ENCODE measurements around the gene NINJ2.

The NINJ2 gene

DNA sequence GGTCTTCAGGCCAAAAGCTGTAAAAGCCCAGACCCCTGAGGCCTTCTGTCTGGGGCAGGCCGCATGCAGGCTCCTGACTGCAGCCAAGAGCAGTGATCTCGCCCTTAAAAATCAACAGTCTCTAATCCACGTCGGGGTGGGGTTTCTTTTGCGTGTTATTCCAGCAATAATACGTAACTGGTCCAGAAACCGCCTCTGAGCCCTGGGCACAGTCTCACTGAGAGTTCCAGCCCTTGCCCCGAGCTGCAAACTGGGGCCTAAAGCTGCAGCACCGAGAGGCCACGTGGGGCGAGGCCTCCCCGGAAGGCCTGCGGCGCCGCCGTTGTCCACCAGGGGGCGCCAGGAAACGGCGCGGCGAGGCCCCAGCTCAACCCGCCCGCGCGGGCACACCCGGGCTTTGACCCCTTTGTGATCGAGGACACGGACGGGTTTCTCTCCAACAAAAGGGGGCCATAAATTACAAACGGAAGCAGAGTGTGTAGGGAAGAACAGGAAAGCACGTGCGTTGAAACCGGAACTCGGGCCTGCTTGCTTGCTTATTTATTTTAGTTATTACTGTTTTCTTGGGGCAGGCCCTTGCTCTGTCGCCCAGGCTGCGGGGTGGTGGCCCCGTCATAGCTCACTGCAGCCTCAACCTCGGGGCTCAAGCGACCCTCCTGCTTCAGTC is 87.2 kb downstream of the NINJ2 start:
- no peak overlapping the region for H3K4me3 ChIP-seq (ENCODE audit: low read length)
- H3K36me3 ChIP-seq (ENCODE audit: control insufficient read depth, insufficient read depth, low read length), result no peaks in the 10 kb centered on the region
- no peaks in the 10 kb centered on the region for H3K27me3 ChIP-seq (ENCODE audit: control insufficient read depth, insufficient read depth, low read length)
- no peak overlapping the region for H3K27ac ChIP-seq (ENCODE audit: low read length)
- peak; percentile 54 for DNase-seq (ENCODE audit: low read depth, low spot score)
- no CpG with 5 or more reads among the region's 39 CpGs for WGBS (ENCODE audit: insufficient coverage, insufficient read length)
- no peaks in the 10 kb centered on the region for H3K4me1 ChIP-seq (ENCODE audit: control insufficient read depth, insufficient read depth, low read length)
- no peaks in the 10 kb centered on the region for H3K9me3 ChIP-seq (ENCODE audit: control insufficient read depth, insufficient read depth, low read length)

DNA sequence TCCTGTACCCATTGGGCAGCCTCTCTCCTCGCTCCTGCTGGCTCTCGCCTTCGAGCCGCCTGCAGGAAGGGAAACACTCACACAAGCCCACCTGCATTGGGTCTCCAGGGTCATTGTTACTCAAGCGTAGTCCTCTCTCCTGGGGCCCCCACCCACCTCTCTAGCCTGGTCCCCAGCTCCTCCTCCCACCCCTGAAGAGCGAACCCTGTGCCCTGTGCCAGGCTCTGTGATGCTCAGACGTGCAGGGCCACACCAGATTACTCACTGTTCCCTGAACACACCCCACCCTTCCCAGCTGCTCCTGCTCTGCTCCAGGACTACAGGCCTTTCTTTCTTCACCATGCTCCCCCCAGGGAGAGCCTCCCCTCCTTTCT is 88.1 kb downstream of the NINJ2 start:
- Histone ChIP-seq H3K9me3 (ENCODE audit: control insufficient read depth, insufficient read depth, low read length) (no peaks in the 10 kb centered on the region), H3K27ac (ENCODE audit: low read length) (no peak overlapping the region), H3K36me3 (ENCODE audit: control insufficient read depth, insufficient read depth, low read length) (no peaks in the 10 kb centered on the region), H3K27me3 (ENCODE audit: control insufficient read depth, insufficient read depth, low read length) (no peaks in the 10 kb centered on the region), H3K4me3 (ENCODE audit: low read length) (no peak overlapping the region), H3K4me1 (ENCODE audit: control insufficient read depth, insufficient read depth, low read length) (no peaks in the 10 kb centered on the region)
- no CpG with 5 or more reads among the region's 7 CpGs for WGBS (ENCODE audit: insufficient coverage, insufficient read length)
- DNase-seq (ENCODE audit: low read depth, low spot score), result no peak

GRCh38 chr12:574475-575128 is 88.6 kb downstream of the NINJ2 start:
- WGBS (ENCODE audit: insufficient coverage, insufficient read length), result no CpG with 5 or more reads among the region's 3 CpGs
- Histone ChIP-seq H3K4me1 (ENCODE audit: control insufficient read depth, insufficient read depth, low read length) (no peaks in the 10 kb centered on the region), H3K27ac (ENCODE audit: low read length) (no peak overlapping the region), H3K36me3 (ENCODE audit: control insufficient read depth, insufficient read depth, low read length) (no peaks in the 10 kb centered on the region), H3K4me3 (ENCODE audit: low read length) (no peak overlapping the region), H3K9me3 (ENCODE audit: control insufficient read depth, insufficient read depth, low read length) (no peaks in the 10 kb centered on the region), H3K27me3 (ENCODE audit: control insufficient read depth, insufficient read depth, low read length) (no peaks in the 10 kb centered on the region)
- DNase-seq (ENCODE audit: low read depth, low spot score), result no peak

GRCh38 chr12:573232-573631 is 90.0 kb downstream of the NINJ2 start:
- Histone ChIP-seq H3K27ac (ENCODE audit: low read length) (no peak overlapping the region), H3K4me1 (ENCODE audit: control insufficient read depth, insufficient read depth, low read length) (no peaks in the 10 kb centered on the region), H3K27me3 (ENCODE audit: control insufficient read depth, insufficient read depth, low read length) (no peaks in the 10 kb centered on the region), H3K36me3 (ENCODE audit: control insufficient read depth, insufficient read depth, low read length) (no peaks in the 10 kb centered on the region), H3K4me3 (ENCODE audit: low read length) (no peak overlapping the region), H3K9me3 (ENCODE audit: control insufficient read depth, insufficient read depth, low read length) (no peaks in the 10 kb centered on the region)
- no peak for DNase-seq (ENCODE audit: low read depth, low spot score)
- no CpG with 5 or more reads among the region's 5 CpGs for WGBS (ENCODE audit: insufficient coverage, insufficient read length)

GRCh38 chr12:572532-572899 is 90.7 kb downstream of the NINJ2 start:
- H3K4me3 ChIP-seq (ENCODE audit: low read length), result no peak overlapping the region
- WGBS (ENCODE audit: insufficient coverage, insufficient read length), result no CpG with 5 or more reads among the region's 3 CpGs
- no peaks in the 10 kb centered on the region for H3K36me3 ChIP-seq (ENCODE audit: control insufficient read depth, insufficient read depth, low read length)
- H3K27me3 ChIP-seq (ENCODE audit: control insufficient read depth, insufficient read depth, low read length), result no peaks in the 10 kb centered on the region
- no peaks in the 10 kb centered on the region for H3K4me1 ChIP-seq (ENCODE audit: control insufficient read depth, insufficient read depth, low read length)
- no peak overlapping the region for H3K27ac ChIP-seq (ENCODE audit: low read length)
- H3K9me3 ChIP-seq (ENCODE audit: control insufficient read depth, insufficient read depth, low read length), result no peaks in the 10 kb centered on the region
- DNase-seq (ENCODE audit: low read depth, low spot score), result no peak

GRCh38 chr12:571795-572531 is 91.3 kb downstream of the NINJ2 start:
- Histone ChIP-seq H3K9me3 (ENCODE audit: control insufficient read depth, insufficient read depth, low read length) (no peaks in the 10 kb centered on the region), H3K4me3 (ENCODE audit: low read length) (no peak overlapping the region), H3K4me1 (ENCODE audit: control insufficient read depth, insufficient read depth, low read length) (no peaks in the 10 kb centered on the region), H3K27ac (ENCODE audit: low read length) (no peak overlapping the region), H3K27me3 (ENCODE audit: control insufficient read depth, insufficient read depth, low read length) (no peaks in the 10 kb centered on the region), H3K36me3 (ENCODE audit: control insufficient read depth, insufficient read depth, low read length) (no peaks in the 10 kb centered on the region)
- no CpG with 5 or more reads among the region's 19 CpGs for WGBS (ENCODE audit: insufficient coverage, insufficient read length)
- no peak for DNase-seq (ENCODE audit: low read depth, low spot score)

DNA sequence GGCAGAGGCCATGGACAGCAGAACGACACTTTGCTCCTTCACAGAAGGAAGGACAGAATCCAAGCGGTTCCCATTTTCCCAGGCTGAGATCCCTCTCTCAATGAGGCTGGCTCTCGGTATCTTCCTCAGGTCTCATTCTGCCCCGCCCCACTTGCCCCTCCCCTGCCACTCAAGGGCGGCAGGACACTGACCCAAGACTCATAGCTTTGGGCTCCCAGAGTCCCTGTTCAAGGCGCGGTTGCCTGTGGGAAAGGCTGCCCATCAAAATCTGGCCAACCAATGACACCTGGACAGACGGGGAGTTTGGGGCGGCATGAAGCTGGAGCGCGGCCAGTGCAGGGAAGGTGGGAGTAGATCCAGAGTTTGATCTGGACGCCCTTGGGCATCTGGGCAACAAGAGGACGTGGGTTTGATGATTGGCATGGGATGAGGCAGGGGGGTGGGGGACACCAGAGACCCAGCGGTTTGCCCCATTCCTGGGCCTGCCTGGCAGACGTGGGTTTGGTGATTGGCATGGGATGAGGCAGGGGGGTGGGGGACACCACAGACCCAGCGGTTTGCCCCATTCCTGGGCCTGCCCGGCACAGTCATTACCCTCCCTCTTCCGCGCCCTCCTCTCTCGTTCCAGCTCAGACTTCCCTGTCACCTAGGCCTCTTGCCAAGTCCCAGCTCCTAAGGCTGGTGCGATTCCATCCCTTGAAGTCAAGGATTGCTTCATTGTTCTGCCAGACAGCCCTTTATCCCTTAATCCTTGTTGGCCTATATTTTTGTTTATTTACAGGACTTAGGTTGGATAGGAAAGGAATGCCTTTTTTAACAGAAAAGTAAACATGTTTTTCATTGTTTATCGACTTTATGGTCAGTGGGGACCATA is 92.1 kb downstream of the NINJ2 start:
- no peaks in the 10 kb centered on the region for H3K36me3 ChIP-seq (ENCODE audit: control insufficient read depth, insufficient read depth, low read length)
- DNase-seq (ENCODE audit: low read depth, low spot score), result no peak
- no CpG with 5 or more reads among the region's 22 CpGs for WGBS (ENCODE audit: insufficient coverage, insufficient read length)
- no peaks in the 10 kb centered on the region for H3K9me3 ChIP-seq (ENCODE audit: control insufficient read depth, insufficient read depth, low read length)
- H3K27ac ChIP-seq (ENCODE audit: low read length), result no peak overlapping the region
- H3K4me1 ChIP-seq (ENCODE audit: control insufficient read depth, insufficient read depth, low read length), result no peaks in the 10 kb centered on the region
- H3K27me3 ChIP-seq (ENCODE audit: control insufficient read depth, insufficient read depth, low read length), result no peaks in the 10 kb centered on the region
- H3K4me3 ChIP-seq (ENCODE audit: low read length), result peak overlapping the region; percentile 63; the same call in 1 of the 2 replicates

DNA sequence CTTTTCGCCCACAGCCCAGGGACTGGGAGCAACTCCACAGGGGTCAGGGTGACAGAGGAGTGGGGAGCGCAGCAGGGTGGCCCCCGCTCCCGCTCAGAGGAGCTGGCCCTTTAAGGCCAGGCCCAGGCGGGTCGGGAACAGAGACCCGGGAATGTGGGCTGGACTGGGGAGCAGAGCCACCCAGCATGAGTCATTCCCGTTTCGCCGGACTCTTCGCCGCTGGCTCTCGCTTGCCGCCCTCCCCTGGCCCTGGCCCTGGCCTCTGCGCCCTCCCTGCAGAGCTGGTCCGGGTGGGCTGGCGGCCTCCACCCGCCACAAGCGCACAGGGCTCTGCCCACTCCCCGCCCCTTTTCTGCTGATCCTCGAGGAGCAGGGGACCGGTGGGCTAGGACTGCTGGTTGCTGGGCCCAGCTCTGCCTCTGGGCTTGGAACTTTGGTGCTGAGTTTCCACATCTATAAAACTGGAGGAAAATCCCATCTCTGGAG is 92.8 kb downstream of the NINJ2 start:
- peak overlapping the region; percentile 63; the same call in 1 of the 2 replicates for H3K4me3 ChIP-seq (ENCODE audit: low read length)
- no CpG with 5 or more reads among the region's 22 CpGs for whole genome bisulfite sequencing (ENCODE audit: insufficient coverage, insufficient read length)
- no peak overlapping the region for H3K27ac ChIP-seq (ENCODE audit: low read length)
- no peaks in the 10 kb centered on the region for H3K4me1 ChIP-seq (ENCODE audit: control insufficient read depth, insufficient read depth, low read length)
- H3K36me3 ChIP-seq (ENCODE audit: control insufficient read depth, insufficient read depth, low read length), result no peaks in the 10 kb centered on the region
- H3K9me3 ChIP-seq (ENCODE audit: control insufficient read depth, insufficient read depth, low read length), result no peaks in the 10 kb centered on the region
- H3K27me3 ChIP-seq (ENCODE audit: control insufficient read depth, insufficient read depth, low read length), result no peaks in the 10 kb centered on the region
- DNase-seq (ENCODE audit: low read depth, low spot score), result no peak

- no peak overlapping the region for H3K27ac ChIP-seq (ENCODE audit: low read length)
- no CpG with 5 or more reads among the region's 44 CpGs for WGBS (ENCODE audit: insufficient coverage, insufficient read length)
- H3K9me3 ChIP-seq (ENCODE audit: control insufficient read depth, insufficient read depth, low read length), result no peaks in the 10 kb centered on the region
- DNase-seq (ENCODE audit: low read depth, low spot score), result no peak
- no peaks in the 10 kb centered on the region for H3K27me3 ChIP-seq (ENCODE audit: control insufficient read depth, insufficient read depth, low read length)
- H3K36me3 ChIP-seq (ENCODE audit: control insufficient read depth, insufficient read depth, low read length), result no peaks in the 10 kb centered on the region
- no peaks in the 10 kb centered on the region for H3K4me1 ChIP-seq (ENCODE audit: control insufficient read depth, insufficient read depth, low read length)
- H3K4me3 ChIP-seq (ENCODE audit: low read length), result peak overlapping the region; percentile 63; the same call in 1 of the 2 replicates
These were observed 93.3 kb downstream of the NINJ2 start for GRCh38 chr12:569803-570434.

Data from iPS DF 6.9 (cell line).